Heart left ventricle (tissue), 13 donors: ENCODE measurements around the gene CBX4.

ENCODE experiments used
- CTCF ChIP-seq, 12 donors: fragments of 200-600 bp; sonication (generic) in 4 of 12; IDR thresholded peaks; one replicate each; pipeline versions ENCODE4 v1.5.0 to v1.8.0; 2018 to 2022; ENCODE audit warnings: antibody characterized with exemption in 12 of 12, mild to moderate bottlenecking in 5 of 12
- POLR2A ChIP-seq, 2 donors: fragments of 450-650 bp; IDR thresholded peaks; one replicate each; pipeline ENCODE4 v1.6.1; 2017; ENCODE audit warnings: antibody characterized with exemption in 2 of 2, mild to moderate bottlenecking in 2 of 2, moderate library complexity in 2 of 2
- donor health status: ischemic (EF 13 %, LVEDD 7.1; RV severe dilation, severe dysfunction).
- donor health status: DM: no; HTN: yes; CAD: no.
- donor health status: DM: no; HTN: no; CAD: no.
- donor health status: ischemic (EF 25% LVEDD 6.9; RV normal size, moderate dysfunction).
- donor health status: ischemic (EF 25% LVEDD 5.7; RV mildly dilated, moderate dysfunction).
- donor health status: ischemic (EF 35%, LVEDD 5.7; RV mildly dilated, moderate dysfunction).
- donor health status: nonischemic (EF 11% LVEDD 7.7; RV severe dilation, severe dysfunction).
- donor health status: DM: yes; HTN: yes; CAD: no.
- donor health status: PGD.
- donor health status: ischemic (EF 29% LVEDD 5.4; RV normal size, mild dysfunction).
- donor health status: nonischemic (EF 23%, LVEDD 6.1; RV moderate dilation, normal function).

GRCh38 chr17:79792341-79792871 lies 46.8 kb downstream of the CBX4 start:
- TF ChIP-seq CTCF (IDR thresholded peaks at IDR 0.05): no peak
- no peak for TF ChIP-seq POLR2A (IDR thresholded peaks at IDR 0.05)
